BE2C (cell line): Measurements from ENCODE around the gene ASTN2.

Source experiments
- DNase-seq: peaks from one replicate; pipeline ENCODE4 v3.0.0-alpha.2; 2020
- H3K27me3 ChIP-seq: fragments of 250-450 bp; sonication (Bioruptor Pico); 2 replicates; pipeline ENCODE4 v1.5.1; 2020; ENCODE audit warnings: mild to moderate bottlenecking
- H3K36me3 ChIP-seq: fragments of 250-450 bp; sonication (Bioruptor Pico); 2 replicates; pipeline ENCODE4 v1.5.1; 2020; ENCODE audit warnings: mild to moderate bottlenecking
- H3K4me1 ChIP-seq: fragments of 250-450 bp; sonication (Bioruptor Pico); 2 replicates; pipeline ENCODE4 v1.5.1; 2020
- H3K4me3 ChIP-seq: 2 replicates; pipeline ENCODE4 v1.5.1; 2011; ENCODE audit warnings: low read depth, low read length
- H3K9me3 ChIP-seq: fragments of 250-450 bp; sonication (Bioruptor Pico); 2 replicates; pipeline ENCODE4 v1.5.1; 2020
- CTCF ChIP-seq: IDR thresholded peaks from 2 replicates; pipeline ENCODE4 v1.5.1; 2012; ENCODE audit warnings: mild to moderate bottlenecking, low read depth, low read length

The ASTN2 gene

GRCh38 chr9:117437283-117437682, 22.4 kb upstream of the ASTN2 start:
- H3K36me3 ChIP-seq = no peaks in the 10 kb centered on the region
- H3K4me1 ChIP-seq = peaks cover 3% of the 10 kb centered on the region; the same call in 1 of the 2 replicates
- no peaks in the 10 kb centered on the region; the same call in 1 of the 2 replicates for H3K9me3 ChIP-seq
- DNase-seq = no peak
- H3K4me3 ChIP-seq = no peak overlapping the region
- H3K27me3 ChIP-seq = no peaks in the 10 kb centered on the region
- TF ChIP-seq CTCF = no peak

DNA sequence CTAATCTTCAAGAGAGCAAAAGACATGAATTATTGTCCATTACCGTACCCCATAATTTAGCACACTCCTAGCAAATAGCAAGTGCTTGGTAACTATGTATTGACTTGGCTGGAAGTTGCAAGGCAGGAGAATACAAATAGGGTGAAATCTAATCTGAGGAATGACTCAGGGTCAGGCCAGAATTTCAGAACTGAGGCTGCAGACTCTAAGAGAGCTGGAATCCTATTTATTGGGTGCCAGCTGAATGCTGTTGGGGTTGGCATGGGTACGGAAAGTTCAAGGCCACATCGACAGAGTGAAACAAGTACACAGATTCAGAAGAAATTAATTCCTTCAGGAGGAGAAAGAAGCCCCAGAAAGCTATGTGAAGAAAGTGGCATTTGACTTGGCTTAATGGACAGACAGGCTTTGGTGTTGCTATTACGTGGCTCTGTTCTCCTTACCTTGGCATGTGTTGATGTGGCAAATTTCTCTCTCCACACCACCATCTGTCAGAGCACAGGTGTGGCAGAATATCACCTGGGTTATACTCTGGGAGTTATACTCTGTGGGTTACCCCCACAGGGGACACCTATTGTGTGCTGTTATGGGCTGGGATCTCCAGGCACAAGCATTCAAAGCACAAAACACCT, 20.9 kb upstream of the ASTN2 start:
- no peak for TF ChIP-seq CTCF
- peaks cover 3% of the 10 kb centered on the region; the same call in 1 of the 2 replicates for H3K4me1 ChIP-seq
- DNase-seq = no peak
- H3K4me3 ChIP-seq = no peak overlapping the region
- H3K9me3 ChIP-seq = no peaks in the 10 kb centered on the region; the same call in 1 of the 2 replicates
- H3K27me3 ChIP-seq = no peaks in the 10 kb centered on the region
- H3K36me3 ChIP-seq = no peaks in the 10 kb centered on the region

GRCh38 chr9:117434566-117434965, 19.7 kb upstream of the ASTN2 start:
- Histone ChIP-seq H3K9me3 (no peaks in the 10 kb centered on the region; the same call in 1 of the 2 replicates), H3K4me3 (no peak overlapping the region), H3K27me3 (no peaks in the 10 kb centered on the region), H3K4me1 (peaks cover 3% of the 10 kb centered on the region; the same call in 1 of the 2 replicates), H3K36me3 (no peaks in the 10 kb centered on the region)
- no peak for DNase-seq
- TF ChIP-seq CTCF = no peak

GRCh38 chr9:117430813-117431212, 16.0 kb upstream of the ASTN2 start:
- Histone ChIP-seq H3K4me3 (no peak overlapping the region), H3K9me3 (no peaks in the 10 kb centered on the region; the same call in 1 of the 2 replicates), H3K36me3 (no peaks in the 10 kb centered on the region), H3K4me1 (no peaks in the 10 kb centered on the region), H3K27me3 (no peaks in the 10 kb centered on the region)
- TF ChIP-seq CTCF = no peak
- DNase-seq = no peak

DNA sequence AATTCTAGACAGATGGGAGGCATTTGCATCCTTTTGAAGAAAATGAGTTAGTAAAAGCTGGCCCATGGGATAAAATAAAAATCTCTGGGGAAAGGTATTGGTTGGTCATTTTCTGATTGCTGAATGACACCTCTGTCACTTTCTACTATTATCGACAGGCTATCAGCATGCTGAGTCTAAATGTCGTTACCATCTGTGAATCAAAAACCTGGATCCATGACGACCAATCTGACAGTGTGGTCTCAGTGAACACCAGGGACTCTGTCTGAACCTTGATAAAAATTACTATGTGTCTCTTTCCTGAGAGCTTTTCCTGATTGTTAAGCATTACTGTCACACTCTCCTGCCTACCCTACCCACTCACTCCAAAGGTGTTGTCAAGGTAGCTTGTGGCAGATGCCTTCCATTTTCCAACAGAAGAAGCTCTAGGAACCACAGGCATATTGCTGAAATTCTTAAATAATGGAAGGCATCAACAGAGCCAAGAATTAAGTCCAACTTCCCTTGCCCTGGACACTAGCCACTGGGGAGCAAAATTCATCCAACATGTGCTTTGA, 12.6 kb upstream of the ASTN2 start:
- Histone ChIP-seq H3K4me3 (no peak overlapping the region), H3K27me3 (no peaks in the 10 kb centered on the region), H3K9me3 (no peaks in the 10 kb centered on the region), H3K36me3 (no peaks in the 10 kb centered on the region), H3K4me1 (no peaks in the 10 kb centered on the region)
- no peak for TF ChIP-seq CTCF
- no peak for DNase-seq

GRCh38 chr9:117425566-117425965, 10.7 kb upstream of the ASTN2 start:
- TF ChIP-seq CTCF = no peak
- DNase-seq = no peak
- Histone ChIP-seq H3K36me3 (no peaks in the 10 kb centered on the region), H3K27me3 (no peaks in the 10 kb centered on the region), H3K4me3 (no peak overlapping the region), H3K9me3 (no peaks in the 10 kb centered on the region), H3K4me1 (no peaks in the 10 kb centered on the region)
